Central memory CD4-positive, alpha-beta T cell (primary cell): Measurements from ENCODE around the gene TPSB2.
"Not testable (repeated sequence)": the region's sequence is repeated elsewhere in the genome, so short reads cannot be mapped to it uniquely, and the experiment has no call there.

Experiments used
- DNase-seq: peaks from one replicate; pipeline ENCODE4 v3.0.0; 2022

TPSB2 gene

DNA sequence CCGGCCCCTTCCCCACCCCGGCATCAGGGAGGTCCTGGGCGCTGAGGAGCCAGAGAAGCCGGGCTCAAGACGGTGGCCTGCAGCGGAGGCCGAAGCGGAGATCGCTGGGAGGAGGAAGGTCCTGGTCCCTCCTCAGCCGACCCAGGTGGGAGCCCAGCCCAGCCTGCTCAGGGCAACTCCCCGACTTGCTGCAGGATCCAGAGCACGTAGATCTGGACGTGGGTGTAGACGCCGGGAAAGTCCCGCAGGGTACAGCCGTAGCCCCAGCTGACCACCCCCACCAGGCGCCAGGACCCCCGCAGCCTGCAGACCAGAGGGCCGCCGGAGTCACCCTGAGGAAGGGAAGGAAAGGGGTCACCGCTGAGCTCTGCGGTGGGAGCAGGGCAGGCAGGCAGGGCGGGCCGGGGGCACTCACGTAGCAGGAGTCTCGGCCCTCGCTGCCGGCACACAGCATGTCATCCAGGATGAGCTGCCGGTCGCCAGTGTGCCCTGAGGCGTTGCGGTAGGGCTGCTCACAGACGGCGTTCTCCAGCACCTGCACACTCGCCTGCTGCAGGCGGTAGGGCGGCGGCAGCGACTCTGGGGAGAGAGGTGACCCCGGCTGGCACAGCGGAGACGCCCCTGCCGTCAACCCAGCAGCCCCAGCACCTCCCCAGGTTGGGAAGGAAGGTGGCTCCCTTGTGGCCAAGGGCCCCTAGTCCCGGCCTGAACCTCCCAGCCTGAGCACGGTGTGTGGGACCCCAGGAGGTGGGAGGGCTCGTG is 31.3 kb upstream of the TPSB2 start:
- DNase-seq: no peak

DNA sequence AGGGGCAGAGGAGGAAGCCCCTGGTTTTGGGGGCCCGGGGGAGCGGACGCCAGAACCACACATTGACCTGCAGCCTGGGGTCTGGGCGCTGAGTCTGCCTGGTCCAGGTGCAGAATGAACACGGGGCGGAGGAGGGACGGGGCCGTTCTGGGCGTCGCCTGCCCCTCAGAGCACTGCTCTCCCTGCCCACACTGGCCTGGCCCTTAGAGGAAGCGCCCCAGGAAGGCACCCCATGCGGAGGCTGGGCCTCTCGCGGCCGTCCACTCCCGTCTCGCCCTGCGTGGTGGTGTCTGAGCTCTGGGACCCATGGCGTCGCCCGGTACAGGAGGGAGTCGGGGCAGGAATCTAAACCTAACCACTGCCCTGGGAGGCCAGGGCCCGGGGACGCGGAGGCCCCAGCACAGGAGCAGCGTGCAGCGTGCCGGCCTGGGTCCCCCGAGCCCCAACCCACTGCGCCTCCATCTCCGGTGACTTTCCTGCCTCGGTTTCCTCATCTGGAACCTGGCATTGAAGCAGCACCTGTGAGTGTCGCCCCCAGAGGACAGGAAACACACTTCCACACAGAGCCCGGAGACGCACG is 30.2 kb upstream of the TPSB2 start:
- DNase-seq: no peak

DNA sequence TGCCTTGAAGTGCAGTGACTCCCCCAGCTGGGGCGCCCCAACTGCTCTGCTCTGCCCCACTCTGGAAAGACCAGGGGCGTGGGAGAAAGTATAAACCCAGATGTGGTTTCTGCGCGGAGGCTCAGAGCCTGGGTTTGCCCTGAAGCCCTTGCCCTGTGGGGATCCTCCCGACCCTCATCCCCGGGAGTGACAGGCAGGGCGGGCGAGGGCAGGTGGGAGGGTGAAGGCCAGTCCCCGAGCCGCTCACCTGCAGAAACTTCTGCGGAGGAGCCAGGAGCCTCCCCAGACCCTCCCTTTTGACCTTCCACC is 29.7 kb upstream of the TPSB2 start:
- DNase-seq: no peak

DNA sequence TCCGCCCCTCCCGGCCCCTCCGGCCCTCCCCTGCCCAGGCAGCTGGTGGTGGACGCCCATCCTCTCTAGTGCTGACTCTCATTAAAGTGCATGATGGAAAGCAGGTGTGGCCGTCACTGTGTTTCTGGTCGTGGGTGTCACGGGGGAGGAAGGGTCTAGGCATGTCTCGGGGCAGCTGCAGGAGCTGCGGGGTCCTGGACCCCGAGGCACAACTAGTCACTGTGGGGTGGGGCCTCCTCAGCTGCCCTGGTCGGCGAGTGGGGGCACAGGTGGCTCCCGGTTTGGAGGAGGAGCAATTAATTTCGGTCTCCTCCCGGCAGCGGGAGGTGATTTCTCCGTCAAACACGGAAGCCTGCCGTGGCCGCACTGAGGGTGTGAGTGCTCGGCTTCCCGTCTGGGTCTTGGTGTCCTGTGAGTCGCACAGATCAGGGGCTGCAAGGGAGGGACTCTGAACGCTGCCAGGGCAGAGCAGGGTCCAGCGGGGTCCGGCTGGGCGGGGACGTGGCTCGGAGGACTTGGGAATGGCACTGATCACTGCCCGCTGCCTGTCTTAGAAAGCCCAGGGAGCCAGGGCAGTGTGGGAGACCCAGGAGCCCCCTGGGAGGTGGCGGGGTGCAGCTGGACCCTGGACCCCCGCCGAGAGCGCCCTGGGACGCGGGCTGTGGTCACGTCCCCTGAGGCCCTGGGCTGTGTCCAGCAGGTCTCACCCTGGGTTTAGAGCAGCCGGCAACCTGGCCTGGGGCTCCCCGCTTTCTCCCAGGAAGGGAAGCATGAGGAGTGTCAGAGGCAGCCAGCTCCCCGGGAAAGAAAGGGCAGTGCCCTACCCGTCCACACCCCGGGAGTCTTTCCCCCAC is 29.1 kb upstream of the TPSB2 start:
- DNase-seq: no peak

DNA sequence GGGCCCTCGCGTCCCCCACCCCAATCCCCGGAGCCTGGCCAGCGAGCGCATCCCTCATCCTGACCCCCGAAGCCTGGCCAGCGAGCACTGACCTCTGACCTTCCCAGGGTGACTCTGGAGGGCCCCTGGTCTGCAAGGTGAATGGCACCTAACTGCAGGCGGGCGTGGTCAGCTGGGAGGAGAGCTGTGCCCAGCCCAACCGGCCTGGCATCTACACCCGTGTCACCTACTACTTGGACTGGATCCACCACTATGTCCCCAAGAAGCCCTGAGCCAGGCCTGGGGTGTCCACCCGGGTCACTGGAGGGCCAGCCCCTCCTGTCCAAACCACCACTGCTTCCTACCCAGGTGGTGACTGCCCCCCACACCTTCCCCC is 28.2 kb upstream of the TPSB2 start:
- DNase-seq: no peak

DNA sequence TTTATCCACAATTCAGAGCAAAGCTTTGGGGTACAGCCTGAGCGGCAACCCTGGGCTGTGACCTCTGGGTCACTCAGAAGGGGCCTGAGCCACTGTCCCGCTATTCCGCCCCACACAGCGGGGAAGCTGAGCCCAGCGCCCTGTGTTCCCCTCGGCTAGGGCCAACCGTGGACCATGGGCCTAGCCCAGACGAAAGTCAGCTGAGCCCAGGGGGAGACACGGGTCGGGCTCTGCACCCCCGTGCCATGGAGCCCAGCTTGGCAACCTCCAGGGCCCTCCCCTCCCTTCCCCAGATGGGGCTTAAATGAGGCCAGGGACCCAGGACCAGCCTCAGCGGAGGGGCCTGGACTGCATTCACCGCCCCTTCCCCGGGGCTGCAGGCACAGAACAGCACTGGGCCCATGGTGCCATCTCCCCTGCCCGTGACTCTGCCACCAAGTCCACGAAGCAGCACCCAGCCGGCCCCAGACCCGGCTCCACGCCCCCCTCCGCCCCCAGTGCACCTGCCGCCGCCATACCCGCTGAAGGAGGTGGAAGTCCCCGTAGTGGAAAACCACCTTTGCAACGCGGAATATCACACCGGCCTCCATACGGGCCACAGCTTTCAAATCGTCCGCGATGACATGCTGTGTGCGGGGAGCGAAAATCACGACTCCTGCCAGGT is 27.7 kb upstream of the TPSB2 start:
- no peak for DNase-seq

DNA sequence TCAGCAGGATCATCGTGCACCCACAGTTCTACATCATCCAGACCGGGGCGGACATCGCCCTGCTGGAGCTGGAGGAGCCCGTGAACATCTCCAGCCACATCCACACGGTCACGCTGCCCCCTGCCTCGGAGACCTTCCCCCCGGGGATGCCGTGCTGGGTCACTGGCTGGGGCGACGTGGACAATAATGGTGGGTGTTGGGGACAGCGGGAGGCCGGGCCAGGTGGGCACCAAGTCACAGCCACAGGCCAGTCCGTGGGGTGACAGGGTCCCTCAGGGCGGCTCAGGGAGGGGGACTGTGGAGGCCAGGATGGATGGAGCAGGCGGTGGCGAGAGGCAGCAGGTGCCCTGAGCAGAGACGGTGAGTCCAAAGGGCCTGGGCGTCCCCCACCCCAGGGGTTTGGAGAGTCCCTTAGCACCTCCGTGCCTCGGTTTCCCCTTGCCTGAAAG is 26.9 kb upstream of the TPSB2 start:
- DNase-seq: no peak

DNA sequence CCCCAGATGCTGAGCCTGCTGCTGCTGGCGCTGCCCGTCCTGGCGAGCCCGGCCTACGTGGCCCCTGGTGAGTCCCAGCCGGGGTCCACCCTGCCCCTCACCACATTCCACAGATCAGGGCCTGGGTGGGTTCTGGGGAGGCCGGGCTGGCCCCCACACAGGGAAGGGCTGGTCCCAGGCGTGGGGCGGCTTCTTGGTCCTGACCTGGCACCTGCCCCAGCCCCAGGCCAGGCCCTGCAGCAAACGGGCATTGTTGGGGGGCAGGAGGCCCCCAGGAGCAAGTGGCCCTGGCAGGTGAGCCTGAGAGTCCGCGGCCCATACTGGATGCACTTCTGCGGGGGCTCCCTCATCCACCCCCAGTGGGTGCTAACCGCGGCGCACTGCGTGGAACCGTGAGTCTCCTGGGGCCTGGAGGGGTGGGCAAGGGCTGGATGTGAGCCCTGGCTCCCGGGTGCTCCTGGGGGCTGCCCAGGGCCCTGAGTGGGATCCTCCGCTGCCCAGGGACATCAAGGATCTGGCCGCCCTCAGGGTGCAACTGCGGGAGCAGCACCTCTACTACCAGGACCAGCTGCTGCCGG is 26.4 kb upstream of the TPSB2 start:
- DNase-seq: not testable (repeated sequence)

DNA sequence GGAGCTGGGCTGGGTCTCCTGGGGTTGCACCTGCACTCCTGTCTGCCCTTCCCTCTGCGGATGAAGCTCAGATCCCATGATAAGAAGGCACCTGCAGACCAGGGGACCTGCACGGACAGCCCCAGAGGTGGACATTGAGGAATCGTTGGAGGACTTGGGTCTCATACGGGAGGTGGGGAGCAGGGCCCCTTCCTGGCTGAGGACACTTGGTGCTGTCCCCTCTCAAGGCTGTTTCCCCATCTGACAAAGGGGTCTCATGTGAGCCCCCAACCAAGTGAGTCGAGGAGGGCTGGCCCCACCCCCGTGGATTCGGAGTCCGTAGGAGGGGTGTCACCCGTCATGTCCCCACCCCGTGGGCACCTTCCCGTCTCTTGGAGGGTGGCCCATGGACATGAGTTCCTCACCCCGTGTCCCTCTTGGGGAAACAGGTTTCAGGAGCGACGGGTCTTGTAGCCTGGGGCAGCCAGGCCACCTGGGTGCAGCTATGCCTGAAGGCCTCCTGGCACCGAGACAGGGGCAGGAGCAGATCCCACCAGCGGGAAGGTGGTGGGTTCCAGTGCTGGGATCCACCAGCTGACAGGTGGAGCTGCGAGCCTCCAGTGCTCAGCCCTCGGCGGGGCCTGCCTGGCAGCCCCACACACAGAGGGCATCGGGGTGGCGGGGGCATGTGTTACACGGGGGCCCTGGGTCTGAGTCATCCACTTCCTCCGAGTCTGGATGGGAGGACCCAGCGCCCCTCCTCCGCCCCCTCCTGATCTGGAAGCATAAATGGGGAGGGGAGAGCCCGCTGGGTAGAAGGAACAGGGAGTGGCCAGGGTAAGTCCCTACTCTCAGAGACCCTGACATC is 25.5 kb upstream of the TPSB2 start, which contains the start of gene TPSD1:
Gene TPSD1, plus strand, starts transcription at position 794 of the 847 bp plus-strand sequence. CDS start 212 bp downstream, outside the sequence.
- not testable (repeated sequence) for DNase-seq

DNA sequence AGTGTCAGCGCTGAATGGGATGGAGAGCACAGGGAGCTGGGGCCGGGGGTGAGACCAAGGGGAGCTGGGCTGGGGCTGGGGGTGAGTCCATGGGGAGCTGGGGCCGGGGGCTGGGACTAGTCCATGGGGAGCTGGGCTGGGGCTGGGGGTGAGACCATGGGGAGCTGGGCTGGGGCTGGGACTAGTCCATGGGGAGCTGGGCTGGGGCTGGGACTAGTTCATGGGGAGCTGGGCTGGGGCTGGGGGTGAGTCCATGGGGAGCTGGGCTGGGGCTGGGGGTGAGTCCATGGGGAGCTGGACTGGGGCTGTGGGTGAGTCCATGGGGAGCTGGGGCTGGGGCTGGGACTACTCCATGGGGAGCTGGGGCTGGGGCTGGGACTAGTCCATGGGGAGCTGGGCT is 24.8 kb upstream of the TPSB2 start:
- not testable (repeated sequence) for DNase-seq

DNA sequence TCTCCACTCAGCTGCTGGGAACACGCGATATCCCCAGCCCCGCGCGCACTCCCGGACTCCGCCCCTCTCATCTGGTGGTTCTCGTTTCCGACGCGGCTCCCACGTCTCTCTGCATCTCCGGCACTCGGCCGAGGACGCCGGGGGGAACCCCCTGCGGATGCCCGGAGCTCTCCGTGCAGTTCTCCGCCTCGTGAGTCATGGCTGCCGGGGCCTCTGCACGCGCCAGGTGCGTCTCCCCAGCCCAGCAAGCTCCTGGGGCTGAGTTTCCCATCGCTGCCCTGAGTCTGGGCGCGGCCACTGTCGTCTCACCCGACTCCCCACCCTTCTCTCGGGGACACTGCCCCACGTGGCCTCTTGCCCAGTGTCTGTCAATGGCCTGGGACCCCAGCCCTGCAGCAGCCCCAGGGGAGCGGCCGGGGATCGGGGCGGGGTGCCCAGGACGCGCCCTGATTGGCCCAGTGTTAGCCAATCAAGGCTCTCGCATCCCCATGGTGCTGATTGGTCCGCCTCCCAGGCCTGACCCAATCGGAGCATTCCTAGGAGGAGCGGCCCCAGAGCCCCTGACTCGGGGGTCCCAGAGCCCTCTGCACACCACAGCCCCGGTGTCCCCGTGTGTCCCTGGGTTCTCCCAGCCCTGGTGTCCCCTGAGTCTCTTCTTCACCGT is 23.8 kb upstream of the TPSB2 start:
- DNase-seq: not testable (repeated sequence)

DNA sequence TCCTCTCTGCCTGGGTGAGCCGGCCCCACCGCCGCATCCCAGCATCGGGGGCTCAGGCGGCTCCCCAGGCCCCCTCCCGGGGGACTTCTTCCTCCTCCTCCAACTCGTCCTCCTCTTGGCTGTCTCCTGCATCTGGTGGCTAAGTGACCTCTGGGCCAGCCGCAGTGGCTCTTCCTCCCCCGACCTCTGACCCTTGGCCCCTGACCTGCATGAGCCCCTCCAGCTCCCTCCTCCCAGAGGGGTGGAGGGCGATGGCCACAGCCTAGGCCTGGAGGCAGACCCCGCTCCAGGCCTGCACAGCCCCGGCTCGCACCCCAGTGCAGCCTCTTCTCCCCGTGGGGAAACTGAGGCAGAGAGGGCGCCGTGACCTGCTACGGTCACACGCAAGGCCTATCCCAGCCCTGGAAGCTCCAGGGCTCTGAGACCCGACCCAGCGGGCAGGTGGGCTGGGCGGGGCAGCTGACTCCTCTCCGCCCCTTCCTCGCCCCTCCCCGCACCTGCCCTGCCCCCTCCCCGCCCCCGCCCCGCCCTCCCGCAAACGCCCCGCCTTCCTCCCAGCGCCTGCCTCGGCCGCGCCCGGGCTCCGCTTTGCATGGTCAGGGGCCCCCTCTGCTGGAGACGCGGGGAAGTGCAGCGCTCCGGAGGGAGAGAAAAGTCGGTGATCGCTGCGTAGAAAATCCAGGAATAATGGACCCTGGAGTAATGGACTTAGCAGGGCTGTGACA is 19.2 kb upstream of the TPSB2 start:
- not testable (repeated sequence) for DNase-seq

DNA sequence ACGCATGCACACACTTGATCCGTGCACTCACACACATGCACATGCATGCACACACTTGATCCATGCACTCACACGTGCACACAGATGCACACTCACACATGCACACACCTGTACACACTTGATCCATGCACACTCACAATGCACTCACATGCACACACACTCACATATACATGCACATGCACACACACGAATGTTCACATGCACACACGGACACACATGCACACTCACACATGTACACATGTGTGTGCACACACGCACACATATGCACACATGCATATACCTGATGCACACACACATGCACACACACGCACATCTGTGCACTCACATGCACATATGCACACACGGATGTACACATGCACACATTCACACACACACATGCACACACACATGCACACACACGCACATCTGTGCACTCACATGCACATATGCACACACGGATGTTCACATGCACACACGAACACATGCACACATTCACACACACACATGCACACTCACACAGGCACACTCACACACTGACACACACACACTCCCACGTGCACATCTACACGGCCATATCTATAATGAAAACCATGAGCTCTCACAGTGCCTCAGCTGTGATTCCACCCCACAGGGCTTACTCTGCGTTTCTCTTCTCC is 18.0 kb upstream of the TPSB2 start:
- not testable (repeated sequence) for DNase-seq

DNA sequence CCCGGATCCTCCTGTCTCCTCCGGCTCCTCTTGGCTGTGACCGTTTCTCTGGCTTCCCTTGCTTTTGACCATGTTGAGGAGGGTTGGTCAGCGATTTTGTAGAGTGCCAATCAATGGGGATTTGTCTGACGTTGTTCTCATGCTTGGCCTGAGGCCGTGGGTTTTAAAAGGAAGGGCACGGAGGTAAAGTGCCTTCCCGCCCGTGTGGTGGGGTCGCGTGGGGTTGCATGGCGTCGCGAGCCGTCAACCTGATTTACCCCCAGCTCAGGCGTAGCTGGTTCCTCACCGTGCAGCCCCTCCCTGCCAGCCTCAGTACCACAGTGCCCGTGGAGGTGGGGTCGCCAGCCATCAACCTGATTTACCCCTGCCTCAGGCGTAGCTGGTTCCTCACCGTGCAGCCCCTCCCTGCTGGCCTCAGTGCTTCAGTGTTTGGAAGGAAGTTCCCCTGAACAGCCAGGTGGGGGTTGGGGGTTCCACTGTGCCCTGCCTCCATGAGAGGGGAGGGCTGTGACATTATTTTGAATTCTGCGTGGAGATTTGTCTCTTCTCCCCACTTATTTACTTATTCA is 15.6 kb upstream of the TPSB2 start:
- no peak for DNase-seq

DNA sequence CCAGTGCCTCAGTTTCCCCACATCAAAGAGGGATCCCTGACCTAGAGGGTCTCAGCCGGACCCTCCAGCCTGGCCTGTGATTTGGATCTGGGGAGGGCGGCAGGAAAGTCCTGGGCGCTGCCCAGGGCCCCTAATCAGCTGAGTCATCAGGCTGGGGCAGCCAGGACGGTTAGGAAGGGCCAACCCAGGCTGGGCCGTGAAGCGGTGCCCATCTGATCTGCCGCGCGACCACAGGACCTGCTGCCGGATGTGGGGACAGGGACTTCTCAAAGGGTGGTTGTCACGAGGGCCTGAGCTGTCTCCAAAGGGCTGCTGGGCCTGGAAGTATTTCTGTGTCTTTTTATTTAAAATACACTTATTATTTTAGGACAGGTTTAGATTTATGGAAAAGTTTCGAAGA is 14.9 kb upstream of the TPSB2 start:
- DNase-seq: no peak

DNA sequence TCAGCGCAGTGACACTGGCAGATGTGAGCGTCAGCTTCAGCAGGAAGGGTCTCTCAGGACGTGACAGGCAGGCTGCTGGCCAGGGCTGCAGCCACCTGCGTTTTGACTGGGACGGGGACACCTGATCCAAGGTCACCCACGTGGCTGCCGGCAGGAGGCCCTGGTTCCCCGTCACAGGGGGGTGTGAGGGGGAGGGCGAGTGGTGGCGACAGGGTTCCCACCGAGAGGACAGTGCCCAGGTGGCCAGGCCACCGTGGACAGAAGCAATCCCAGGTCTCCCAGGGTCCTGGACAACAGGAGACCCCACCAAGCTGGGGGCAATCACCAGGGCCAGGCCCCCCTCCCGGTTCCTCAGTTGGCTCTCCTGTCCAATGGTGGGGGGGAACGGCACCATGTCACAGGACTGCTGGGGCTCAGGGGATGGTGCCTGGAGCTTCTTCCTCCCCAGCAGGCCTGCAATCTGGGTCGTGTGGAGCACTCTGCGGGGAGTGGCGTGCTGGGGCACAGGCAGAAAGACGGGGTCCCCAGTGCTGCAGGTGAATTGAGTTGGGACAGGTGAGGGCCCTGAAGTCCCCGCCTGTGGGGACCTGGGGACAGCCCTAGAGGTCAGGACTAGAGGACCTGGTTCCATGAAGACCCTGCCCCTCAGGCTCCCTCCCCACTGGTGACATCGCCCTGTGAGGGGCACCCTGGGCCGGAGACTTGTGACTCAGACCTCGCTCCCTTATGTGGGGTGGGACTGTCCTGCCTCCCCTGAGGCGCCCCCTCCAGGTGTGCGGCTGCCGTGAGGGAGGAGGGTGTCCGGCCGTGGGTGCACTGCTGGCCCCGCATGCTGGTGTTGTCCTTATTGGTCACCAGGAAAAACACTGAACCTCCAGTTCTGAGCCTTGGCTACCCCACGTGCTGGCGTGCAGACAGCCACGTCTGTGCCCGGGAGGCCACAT is 14.2 kb upstream of the TPSB2 start:
- DNase-seq: not testable (repeated sequence)

DNA sequence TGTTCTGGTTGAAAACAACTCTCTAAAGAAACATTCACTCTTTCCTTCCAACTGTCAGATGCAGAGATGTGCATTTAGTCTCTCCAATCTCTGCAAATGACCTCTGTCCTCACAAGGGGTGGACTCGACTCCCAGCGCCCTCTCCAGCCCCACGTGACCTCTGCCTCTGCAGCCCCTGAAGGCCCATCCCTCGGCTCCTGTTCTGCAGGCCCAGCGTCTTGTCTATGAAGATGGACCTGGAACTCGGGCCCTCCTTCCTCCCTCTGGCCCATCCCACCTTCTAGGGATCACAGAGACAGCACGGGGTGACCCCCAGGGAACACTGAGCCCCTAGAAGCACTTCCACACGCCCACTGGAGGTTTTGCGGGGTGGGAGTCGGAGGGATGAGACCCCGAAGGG is 13.4 kb upstream of the TPSB2 start:
- not testable (repeated sequence) for DNase-seq

DNA sequence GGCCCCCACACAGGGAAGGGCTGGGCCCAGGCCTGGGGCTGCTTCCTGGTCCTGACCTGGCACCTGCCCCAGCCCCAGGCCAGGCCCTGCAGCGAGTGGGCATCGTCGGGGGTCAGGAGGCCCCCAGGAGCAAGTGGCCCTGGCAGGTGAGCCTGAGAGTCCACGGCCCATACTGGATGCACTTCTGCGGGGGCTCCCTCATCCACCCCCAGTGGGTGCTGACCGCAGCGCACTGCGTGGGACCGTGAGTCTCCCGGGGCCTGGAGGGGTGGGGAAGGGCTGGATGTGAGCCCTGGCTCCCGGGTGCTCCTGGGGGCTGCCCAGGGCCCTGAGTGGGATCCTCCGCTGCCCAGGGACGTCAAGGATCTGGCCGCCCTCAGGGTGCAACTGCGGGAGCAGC is 11.1 kb upstream of the TPSB2 start:
- DNase-seq: not testable (repeated sequence)
